HG02571 (cell line): ENCODE data around the gene PRKCZ.

Experiments
- ATAC-seq: cut with Tn5 transposase; IDR thresholded peaks from one replicate; pipeline ENCODE4 v1.9.1; 2021; ENCODE audit warnings: mild to moderate bottlenecking, moderate library complexity; ENCODE audit not compliant: unreplicated experiment

Gene PRKCZ

DNA sequence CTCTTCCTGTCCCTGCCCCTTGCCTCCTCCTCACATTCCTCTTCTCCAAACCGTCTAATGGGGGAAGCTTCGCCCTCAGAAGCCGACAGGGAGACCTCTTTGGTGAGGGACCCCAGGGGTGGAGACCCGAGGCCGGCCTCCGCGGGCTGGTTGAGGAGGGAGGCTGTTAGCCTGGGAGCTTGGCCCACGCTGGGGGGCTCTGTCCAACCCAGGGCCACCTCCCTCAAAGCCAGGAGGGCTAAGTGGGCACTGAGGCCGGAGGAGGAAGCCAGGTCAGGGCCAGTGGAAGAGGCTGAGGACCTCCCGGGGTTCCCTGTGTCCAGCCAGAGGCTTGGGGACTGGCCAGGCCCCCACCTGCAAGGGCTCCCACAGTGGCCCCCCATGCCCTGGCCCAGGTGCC is 25.8 kb upstream of the PRKCZ start:
- no peak for ATAC-seq

DNA sequence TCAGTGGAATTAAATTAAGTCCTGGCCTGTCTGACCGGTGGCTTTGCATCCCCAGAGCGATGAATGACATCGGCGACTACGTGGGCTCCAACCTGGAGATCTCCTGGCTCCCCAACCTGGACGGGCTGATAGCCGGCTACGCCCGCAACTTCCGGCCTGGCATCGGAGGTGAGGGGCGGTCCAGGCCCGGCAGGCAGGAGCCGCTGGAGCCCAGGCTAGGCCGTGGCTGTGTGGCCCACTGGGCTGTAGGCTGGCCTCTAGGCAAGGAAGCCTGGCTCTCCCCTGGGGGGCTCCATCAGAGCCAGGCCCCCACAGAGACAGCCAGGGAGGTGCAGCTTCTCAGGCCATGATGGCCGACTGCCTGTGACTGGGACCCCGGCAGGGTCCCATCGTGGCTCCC is 25.3 kb upstream of the PRKCZ start:
- no peak for ATAC-seq

DNA sequence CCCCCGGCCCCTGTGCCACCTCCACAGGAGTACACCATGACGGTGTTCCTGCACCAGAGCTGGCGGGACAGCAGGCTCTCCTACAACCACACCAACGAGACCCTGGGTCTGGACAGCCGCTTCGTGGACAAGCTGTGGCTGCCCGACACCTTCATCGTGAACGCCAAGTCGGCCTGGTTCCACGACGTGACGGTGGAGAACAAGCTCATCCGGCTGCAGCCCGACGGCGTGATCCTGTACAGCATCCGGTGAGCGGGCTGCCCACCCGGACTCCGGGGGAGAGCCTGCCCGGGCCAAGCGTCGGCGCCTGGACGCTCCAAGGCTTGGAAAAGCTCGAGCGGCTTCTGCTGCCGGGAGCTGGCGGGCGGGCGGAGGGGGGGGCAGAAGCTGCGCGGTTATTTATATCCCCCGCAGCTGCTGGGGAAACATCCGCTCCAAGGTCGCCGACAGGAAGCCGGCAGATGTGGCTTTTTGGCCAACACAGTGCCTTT is 24.7 kb upstream of the PRKCZ start:
- no peak for ATAC-seq

DNA sequence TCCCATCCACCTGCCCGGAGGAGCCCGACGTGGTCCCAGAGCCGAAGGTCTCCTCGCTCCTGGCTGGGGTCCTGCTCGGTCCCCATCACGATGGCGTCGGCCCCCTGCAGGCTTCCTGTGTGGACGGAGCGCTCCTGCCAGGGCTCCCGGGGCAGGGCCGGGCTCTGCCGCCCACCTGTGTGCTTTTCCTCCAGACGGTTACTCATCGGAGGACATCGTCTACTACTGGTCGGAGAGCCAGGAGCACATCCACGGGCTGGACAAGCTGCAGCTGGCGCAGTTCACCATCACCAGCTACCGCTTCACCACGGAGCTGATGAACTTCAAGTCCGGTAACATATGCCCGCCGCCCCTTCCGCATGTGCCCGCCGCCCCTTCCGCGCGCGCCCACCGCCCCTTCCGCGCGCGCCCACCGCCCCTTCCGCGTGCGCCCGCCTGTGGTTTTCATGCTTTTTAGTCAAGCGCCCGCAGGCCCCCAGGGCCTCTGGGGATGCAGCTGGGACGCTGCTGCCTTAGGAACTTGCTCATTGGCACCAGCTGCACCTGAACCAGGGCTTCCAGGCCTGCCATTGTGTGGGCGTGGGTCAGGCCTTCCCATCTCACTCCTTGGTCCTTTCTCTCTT is 22.1 kb upstream of the PRKCZ start:
- no peak for ATAC-seq

DNA sequence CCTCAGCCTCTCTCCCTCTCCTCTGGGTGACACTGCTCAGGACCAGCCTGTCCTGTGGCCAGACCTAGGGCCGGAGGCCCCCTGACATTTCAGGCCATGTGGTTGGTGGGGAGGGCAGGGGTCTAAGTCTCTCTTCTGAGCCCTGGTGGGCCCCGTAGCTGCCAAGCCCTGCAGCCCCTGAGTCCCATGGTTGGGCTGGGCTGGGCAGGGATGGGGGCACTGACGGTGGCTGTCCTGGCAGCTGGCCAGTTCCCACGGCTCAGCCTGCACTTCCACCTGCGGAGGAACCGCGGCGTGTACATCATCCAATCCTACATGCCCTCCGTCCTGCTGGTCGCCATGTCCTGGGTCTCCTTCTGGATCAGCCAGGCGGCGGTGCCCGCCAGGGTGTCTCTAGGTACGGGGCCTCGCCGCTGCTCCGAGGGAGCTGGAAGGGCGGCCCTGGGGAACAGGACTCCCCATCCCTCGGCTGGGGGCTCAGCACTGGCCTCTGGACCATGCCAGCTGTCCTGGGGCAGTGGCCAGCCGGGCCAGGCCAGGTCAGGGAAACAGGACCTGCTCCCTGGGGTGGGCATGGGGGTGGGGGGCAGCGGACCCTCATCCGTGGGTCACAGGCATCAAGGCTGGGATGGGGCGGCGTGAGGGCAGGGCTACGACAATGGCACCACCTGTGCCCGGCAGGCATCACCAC is 21.2 kb upstream of the PRKCZ start:
- no peak for ATAC-seq

DNA sequence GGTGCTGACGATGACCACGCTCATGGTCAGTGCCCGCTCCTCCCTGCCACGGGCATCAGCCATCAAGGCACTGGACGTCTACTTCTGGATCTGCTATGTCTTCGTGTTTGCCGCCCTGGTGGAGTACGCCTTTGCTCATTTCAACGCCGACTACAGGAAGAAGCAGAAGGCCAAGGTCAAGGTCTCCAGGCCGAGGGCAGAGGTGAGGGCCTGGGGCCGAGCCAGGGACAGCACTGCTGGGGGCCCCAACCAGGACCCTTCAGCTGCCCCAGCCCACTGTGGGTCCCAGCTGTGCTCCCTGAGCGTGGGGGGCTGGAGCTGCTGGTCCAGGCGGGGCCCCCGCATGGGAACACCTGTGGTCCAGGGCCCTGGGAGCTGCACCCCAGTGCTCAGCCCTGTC is 20.6 kb upstream of the PRKCZ start:
- no peak for ATAC-seq

DNA sequence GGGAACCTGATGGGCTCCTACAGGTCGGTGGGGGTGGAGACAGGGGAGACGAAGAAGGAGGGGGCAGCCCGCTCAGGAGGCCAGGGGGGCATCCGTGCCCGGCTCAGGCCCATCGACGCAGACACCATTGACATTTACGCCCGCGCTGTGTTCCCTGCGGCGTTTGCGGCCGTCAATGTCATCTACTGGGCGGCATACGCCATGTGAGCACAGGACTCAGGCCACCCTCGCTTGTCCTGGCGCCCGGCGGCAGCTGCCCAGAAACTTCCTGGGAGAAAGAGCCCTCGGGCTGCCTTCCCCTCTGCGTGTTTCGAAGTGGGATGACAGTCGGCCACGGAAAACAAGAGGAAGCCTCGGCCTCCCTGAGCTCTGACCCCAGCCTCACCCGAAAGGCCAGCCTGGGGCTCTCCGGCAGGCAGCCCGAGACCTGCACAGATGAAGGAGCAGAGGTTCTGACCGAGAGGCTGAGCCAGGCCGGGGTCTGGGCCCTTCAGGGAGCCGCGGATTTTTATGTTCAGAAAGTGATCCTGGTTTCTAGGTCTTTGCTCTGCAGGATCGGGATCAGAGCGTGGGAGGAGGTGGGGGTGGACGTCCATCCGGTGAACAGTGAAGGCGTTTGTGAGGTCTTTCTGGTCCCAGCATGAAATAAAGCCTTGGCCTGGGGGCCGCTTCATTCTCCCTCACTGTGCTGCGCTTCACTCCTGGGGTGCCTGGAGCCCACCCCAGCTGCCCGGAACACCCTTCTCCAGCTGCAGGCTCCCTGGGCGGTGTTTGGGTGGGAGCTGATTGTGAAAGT is 19.9 kb upstream of the PRKCZ start:
- ATAC-seq = no peak

DNA sequence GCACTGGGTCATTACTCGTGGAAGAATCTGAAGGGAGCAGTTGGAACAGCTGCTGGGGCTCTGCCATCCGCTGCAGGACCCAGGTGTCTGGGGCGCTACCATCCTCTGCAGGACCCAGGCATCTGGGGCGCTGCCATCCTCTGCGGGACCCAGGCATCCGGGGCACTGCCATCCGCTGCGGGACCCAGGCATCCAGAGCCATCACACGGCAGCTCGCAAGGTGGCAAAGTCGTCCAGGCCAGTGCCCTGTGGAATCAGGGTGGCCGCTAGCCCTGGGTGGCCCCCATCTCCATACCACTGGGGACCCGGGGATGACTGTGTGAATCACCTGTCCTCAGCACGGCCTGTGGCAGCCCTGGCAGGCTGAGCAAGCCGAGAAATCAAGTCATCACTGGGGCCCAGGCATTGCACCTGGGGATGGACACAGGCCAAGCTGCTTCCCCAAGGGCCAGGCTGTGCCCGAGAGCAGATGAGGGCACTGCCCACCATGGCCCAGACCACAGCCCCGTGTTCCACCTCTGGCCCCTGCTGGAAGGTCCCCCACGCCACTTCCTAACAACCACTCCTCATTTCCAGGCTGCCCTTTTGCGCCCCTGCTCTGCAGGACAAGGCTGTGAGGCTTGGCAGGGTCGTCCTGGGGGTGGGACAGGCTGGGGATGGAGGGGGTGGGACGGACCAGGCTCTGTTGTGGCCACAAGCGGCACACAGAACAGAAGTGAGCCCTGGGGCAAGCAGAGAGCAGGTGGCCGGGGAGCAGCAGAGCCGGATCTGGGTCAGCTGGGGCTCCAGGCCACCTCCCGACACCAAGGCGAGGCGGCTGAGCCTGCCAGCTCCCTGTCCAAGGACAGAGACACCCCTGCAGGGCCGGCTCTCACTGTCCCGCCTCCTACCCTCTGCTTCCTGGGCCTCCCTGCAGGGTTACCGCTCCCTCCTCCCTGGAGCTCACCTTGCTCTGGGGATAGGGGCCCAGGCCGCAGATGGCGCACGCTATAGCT is 18.4 kb upstream of the PRKCZ start:
- ATAC-seq = no peak

DNA sequence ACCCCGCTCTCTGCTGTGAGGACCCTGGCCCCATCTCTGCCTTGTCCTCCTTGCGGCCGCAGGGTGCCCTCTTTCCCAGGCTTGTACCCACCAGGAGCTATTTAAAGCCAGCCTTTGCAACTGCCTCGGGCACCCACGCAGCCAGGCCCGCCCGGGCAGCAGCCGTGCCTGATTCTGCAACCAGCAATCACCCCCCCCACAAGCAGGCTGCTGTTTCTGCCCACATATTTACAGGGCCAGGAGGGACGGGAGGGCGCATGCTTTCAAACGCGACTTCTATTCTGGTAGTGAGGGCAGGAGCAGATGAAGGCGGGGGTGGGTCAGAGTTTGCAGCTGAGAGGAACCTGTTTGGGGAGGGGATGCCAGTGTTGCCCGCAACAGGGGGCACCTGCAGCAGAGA is 17.5 kb upstream of the PRKCZ start:
- no peak for ATAC-seq

DNA sequence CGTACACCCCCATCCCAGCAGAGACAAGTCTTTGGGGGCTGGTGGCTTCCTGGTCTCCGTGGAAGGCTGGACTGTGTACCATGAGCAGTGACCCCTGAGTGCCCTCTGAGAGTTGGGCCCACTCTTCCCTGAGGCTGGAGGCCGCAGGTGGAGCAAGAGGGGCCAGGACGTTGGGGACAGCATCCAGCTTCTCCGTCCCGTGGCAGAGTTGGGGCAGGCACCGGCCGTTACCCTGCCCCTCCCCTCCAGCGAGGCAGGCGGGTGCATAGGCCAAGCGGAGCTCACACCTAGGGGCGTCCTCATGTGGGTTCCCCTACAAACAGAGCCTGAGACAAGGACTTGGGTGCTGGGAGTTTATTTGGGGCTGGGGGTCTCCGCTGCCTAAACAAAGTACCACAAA is 17.0 kb upstream of the PRKCZ start:
- ATAC-seq = no peak

DNA sequence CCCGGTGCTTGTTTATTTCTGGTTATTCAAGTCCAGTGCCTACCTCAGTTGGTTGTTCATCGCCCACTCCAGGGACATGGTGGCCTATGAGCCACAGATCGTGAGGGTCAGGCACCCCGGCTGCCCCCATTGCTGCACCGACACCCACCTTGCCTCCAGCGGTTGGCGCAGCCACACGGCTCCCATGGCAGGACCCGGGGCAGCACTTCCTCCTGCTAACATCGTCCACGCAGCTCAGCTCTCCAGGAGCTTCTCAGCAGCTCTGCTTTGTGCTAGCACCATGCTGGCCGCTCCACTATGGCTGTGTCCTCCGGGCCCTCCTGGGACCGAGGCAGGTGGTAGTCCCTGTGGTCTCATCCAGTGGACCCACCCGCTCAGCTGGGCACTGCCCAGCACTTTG is 13.9 kb upstream of the PRKCZ start:
- ATAC-seq = no peak

DNA sequence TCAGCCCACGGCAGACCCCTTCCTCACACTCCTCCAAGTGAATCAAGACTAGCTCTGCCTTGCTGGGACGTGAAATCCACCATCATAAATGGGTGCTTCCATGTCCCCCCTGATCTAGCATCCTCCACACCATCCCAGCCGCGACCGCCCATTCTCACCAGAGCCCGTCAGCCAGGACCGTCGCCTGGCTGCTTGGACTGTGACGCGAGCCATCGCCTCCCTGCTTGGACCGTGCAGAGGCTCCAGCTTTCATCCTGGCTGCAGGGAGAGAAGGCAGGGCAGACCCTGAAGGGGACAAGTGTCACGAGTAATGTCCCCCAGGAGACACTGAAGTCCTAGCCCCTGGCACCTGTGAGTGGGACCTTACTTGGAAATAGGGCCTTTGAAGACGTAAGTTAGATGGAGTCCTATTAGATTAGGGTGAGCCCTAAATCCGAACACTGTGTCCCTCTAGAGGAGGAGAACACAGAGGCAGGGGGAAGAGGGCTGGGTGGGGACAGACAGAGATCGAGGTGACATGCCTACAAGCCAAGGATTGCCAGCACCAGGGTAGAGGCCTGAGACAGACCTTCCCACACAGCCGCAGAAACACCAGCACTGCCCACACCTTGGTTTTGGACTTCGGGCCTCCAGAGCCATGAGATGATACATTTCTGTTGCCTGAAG is 12.8 kb upstream of the PRKCZ start:
- ATAC-seq = no peak

DNA sequence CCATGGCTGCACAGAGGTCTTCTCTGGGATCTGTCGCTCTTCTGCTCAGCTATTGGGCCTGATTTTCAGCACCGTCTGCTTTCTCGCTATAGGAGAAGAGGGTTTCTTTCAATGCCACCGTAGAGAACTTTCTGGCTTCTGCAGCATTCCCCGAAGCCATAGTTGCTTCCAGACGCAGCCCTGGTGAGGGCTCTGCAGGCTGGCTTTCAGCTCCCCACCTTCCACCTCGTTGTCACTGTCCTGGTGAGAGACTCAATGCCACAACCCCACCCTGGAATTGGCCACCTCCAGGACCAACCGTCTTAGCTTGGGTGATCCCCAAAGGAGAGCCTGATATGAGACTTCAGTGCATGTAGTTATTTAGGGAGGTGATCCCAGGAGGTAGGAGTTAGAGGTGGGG is 12.0 kb upstream of the PRKCZ start:
- no peak for ATAC-seq

DNA sequence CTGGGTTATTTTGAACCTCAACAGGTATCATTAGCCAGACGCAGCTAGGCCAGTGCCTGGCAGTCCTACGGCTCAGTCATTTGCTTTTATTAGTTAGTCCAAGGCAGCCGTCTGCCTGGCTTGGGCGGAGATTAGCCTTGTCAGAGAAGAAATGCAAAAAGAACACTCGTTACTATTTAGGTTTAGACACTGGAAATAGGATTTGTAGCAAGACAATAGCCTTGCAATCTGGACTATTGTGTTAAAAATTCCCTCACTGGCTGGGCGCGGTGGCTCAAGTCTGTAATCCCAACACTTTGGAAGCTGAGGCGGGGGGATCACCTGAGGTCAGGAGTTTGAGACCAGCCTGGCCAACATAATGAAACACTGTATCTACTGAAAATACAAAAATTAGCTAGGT is 11.0 kb upstream of the PRKCZ start:
- no peak for ATAC-seq

DNA sequence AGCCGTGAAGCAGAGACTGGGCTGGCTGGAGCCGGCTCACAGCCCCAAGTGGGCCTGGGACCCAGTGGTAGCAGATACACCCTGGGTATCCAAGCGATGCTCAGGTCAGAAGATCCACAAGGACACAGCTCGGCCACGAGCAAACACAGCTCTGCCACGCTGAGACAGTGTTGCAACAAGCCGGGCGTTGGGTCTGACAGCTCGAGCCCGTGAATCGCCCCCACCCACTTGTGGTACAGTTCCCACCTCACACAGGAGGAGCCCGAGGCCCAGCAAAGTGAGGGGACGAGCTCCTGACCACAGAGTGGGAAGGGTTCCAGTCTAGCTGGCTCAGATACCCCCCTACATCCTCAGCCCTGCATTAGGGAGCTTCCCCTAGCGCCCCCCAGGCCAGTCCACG is 8.9 kb upstream of the PRKCZ start:
- no peak for ATAC-seq

DNA sequence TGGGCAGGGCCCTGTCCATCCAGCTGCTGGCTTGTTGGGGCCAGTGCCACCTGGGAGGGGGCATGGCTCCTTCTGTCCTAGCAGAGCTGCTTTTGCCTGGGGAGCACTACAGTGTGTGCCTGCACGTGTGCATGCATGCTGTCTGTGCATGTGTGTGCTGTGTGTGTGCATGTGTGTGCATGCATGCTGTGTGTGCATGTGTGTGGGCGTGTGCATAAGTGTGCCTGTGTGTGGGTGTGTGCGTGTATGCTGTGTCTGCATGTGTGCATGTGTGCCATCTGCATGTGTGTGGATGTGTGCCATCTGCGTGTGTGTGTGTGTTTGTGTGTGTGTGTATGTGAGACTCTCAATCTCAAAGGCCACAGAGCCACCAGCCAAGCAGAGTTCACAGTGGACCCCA is 8.3 kb upstream of the PRKCZ start:
- ATAC-seq = no peak

DNA sequence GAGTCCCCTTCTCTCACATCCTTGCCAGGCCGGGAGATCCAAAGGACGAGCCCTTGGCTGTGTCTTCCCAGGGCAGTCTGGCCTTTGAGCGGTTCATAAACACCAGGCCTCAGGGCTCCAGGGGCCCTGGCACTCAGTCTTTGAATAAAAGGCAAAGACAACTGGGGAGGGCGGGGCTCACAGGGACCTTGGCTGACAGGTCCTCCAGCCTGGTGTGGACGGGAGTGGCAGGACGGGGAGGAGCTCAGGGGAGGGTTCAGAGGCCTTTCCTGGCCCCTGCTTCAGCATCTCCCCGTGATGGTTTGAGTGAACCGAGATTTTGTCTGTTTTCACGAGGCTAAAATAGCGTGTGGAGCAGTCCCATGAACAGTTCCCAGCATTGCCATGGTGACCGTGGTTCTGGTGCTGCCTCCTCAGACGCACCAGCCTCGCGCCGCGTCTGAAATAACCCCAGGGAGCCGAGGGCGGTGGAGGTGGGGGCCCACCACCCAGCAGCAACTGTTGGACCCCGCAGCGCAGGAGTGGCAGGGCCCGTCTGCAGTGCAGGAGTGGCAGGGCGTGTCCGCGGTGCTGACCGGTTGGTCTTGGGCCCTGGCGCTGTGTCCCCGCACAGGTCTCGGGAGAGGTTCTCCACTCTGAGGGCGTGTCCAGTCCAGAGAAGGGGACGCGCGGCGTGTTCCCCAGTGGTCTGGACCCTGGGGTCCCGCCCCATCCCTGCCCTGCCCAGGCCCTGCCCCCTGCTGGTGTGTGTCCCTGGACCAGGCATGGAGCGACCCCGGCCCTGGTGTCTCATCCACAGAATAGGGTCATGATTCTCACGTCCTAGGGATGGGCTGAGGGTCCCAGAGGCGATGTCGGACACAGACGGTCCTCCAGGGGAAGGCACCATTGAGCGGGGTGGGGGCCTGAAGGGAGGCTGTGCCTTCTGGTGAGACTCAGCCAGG is 7.1 kb upstream of the PRKCZ start:
- ATAC-seq = no peak

DNA sequence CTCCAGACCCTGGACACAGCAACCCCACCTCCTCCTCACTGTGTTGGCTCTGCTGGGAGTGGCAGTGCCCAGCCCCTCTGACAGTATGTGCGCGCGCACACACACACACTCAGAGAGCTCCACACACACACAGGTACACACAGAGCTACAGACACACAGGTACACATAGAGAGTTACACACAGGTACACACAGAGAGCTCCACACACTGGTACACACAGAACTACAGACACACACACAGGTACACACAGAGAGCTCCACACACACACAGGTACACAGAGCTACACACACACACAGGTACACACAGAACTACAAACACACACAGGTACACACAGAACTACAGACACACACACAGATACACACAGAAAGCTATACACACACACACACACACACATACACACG is 6.3 kb upstream of the PRKCZ start:
- no peak for ATAC-seq
